GM23338 (cell line): ENCODE data around the gene CHCHD3. TPM values are rescaled to one million over a fixed set of nuclear protein-coding genes. Genes with fewer than 3 reads are reported as not detected.

Source experiments
- ATAC-seq: fragments of 200-7000 bp; cut with Tn5 transposase; 3 replicates; pipeline ENCODE4 v1.9.1; 2020
- DNase-seq: peaks from one replicate; pipeline ENCODE4 v3.0.0-alpha.2; 2015; ENCODE audit warnings: low spot score
- H2AFZ ChIP-seq: fragments of 200-600 bp; sonication (generic); 2 replicates; pipeline ENCODE4 v1.8.0; 2016; ENCODE audit warnings: antibody characterized with exemption, mild to moderate bottlenecking, moderate library complexity
- H3F3A ChIP-seq: fragments of 200-600 bp; sonication (generic); replicated peaks from 2 replicates; pipeline ENCODE4 v1.8.0; 2017; ENCODE audit warnings: antibody characterized with exemption, mixed run types, low read depth
- H3K27ac ChIP-seq: fragments of 200-600 bp; sonication (generic); 2 replicates; pipeline ENCODE4 v1.6.1; 2016; ENCODE audit warnings: low read depth
- H3K27me3 ChIP-seq: fragments of 200-600 bp; sonication (generic); 2 replicates; pipeline ENCODE4 v1.8.0; 2016; ENCODE audit warnings: mild to moderate bottlenecking, mixed run types, moderate library complexity; ENCODE audit not compliant: insufficient read depth
- H3K36me3 ChIP-seq: fragments of 200-600 bp; sonication (generic); 2 replicates; pipeline ENCODE4 v1.8.0; 2016; ENCODE audit warnings: mild to moderate bottlenecking; ENCODE audit not compliant: insufficient read depth
- H3K4me1 ChIP-seq: fragments of 200-600 bp; sonication (generic); 2 replicates; pipeline ENCODE4 v1.8.0; 2016; ENCODE audit warnings: mild to moderate bottlenecking, moderate library complexity; ENCODE audit not compliant: insufficient read depth
- H3K4me2 ChIP-seq: fragments of 200-600 bp; sonication (generic); 2 replicates; pipeline ENCODE4 v1.7.1; 2017; ENCODE audit warnings: mixed run types
- H3K4me3 ChIP-seq: fragments of 200-600 bp; sonication (generic); 2 replicates; pipeline ENCODE4 v1.6.1; 2016; ENCODE audit warnings: mixed run types
- H3K79me2 ChIP-seq: fragments of 200-600 bp; sonication (generic); replicated peaks from 2 replicates; pipeline ENCODE4 v1.8.0; 2017; ENCODE audit warnings: mild to moderate bottlenecking; ENCODE audit not compliant: insufficient read depth
- H3K9me2 ChIP-seq: fragments of 200-600 bp; sonication (generic); 2 replicates; pipeline ENCODE4 v1.8.0; 2017; ENCODE audit not compliant: insufficient read depth
- H4K20me1 ChIP-seq: fragments of 200-600 bp; sonication (generic); replicated peaks from 2 replicates; pipeline ENCODE4 v1.8.0; 2017; ENCODE audit warnings: mild to moderate bottlenecking; ENCODE audit not compliant: insufficient read depth
- H3K27ac Mint-ChIP-seq: 2 replicates; pipeline ENCODE4 v1.8.0; 2020; ENCODE audit warnings: inconsistent platforms, mild to moderate bottlenecking, moderate library complexity, mixed read lengths
- H3K27me3 Mint-ChIP-seq: 3 replicates; pipeline ENCODE4 v1.8.0; 2022; ENCODE audit warnings: low read depth, mild to moderate bottlenecking, moderate library complexity, mixed read lengths, inconsistent platforms; ENCODE audit not compliant: insufficient read depth, poor library complexity
- H3K36me3 Mint-ChIP-seq: 3 replicates; pipeline ENCODE4 v1.8.0; 2021; ENCODE audit warnings: low read depth, mild to moderate bottlenecking, inconsistent platforms, moderate library complexity, mixed read lengths
- H3K4me1 Mint-ChIP-seq: 3 replicates; pipeline ENCODE4 v1.8.0; 2020; ENCODE audit warnings: mild to moderate bottlenecking, inconsistent platforms, mixed read lengths
- H3K4me3 Mint-ChIP-seq: 3 replicates; pipeline ENCODE4 v1.8.0; 2021; ENCODE audit warnings: moderate library complexity, mild to moderate bottlenecking, inconsistent platforms, mixed read lengths
- H3K9me3 Mint-ChIP-seq: 3 replicates; pipeline ENCODE4 v1.8.0; 2020; ENCODE audit warnings: moderate library complexity, mild to moderate bottlenecking, inconsistent platforms, mixed read lengths
- CREB1 ChIP-seq: fragments of 250-450 bp; sonication (Bioruptor Pico); IDR thresholded peaks from 2 replicates; pipeline ENCODE4 v1.5.0; 2020; ENCODE audit warnings: low read depth, mild to moderate bottlenecking, moderate library complexity
- EZH2 ChIP-seq: fragments of 200-600 bp; sonication (generic); IDR thresholded peaks from one replicate; pipeline ENCODE4 v1.8.0; 2017; ENCODE audit warnings: antibody characterized with exemption, mild to moderate bottlenecking, low read depth; ENCODE audit not compliant: unreplicated experiment
- EZH2phosphoT487 ChIP-seq: fragments of 200-600 bp; sonication (generic); IDR thresholded peaks from one replicate; pipeline ENCODE4 v1.8.1; 2018; ENCODE audit warnings: antibody characterized with exemption; ENCODE audit not compliant: unreplicated experiment
- JUNB ChIP-seq: IDR thresholded peaks from one replicate; pipeline ENCODE4 v1.6.1; 2016; ENCODE audit warnings: antibody characterized with exemption; ENCODE audit not compliant: unreplicated experiment
- NANOG ChIP-seq: IDR thresholded peaks from 2 replicates; pipeline ENCODE4 v1.6.1; 2016; ENCODE audit warnings: antibody characterized with exemption, borderline replicate concordance
- STAT1 ChIP-seq: IDR thresholded peaks from one replicate; pipeline ENCODE4 v1.6.1; 2016; ENCODE audit warnings: antibody characterized with exemption; ENCODE audit not compliant: unreplicated experiment
- ZNF114 ChIP-seq: fragments of 250-450 bp; sonication (Bioruptor Pico); IDR thresholded peaks from 2 replicates; pipeline ENCODE4 v1.5.0; 2020; ENCODE audit warnings: mild to moderate bottlenecking, moderate library complexity
- ZNF331 ChIP-seq: fragments of 250-450 bp; sonication (Bioruptor Pico); IDR thresholded peaks from 2 replicates; pipeline ENCODE4 v1.5.0; 2020; ENCODE audit warnings: low read depth, mild to moderate bottlenecking, moderate library complexity
- polyA plus RNA-seq: library from polyadenylated mRNA; unstranded; fragments of >200 nt; fragmentation: Nextera tagmentation; extraction: Ambion mirVana; gene quantifications from 2 replicates; pipeline ENCODE4 v1.2.1, GENCODE V29; 2016
- total RNA-seq: library from RNA; depleted of rRNA; stranded (reverse); fragments of >200 nt; shearing (Covaris generic); gene quantifications from 2 replicates; pipeline ENCODE4 v1.2.3, GENCODE V29; 2014
- TF ChIP-seq, protein P1 (sequence below), 2 experiments: fragments of 200-600 bp in 1 of 2; sonication (generic) in 1 of 2; conservative IDR thresholded peaks; 2 replicates each; pipeline versions ENCODE4 v1.5.1 to v1.6.1; 2016 to 2017; ENCODE audit warnings: antibody characterized with exemption in 2 of 2, low read depth in 2 of 2, mild to moderate bottlenecking in 2 of 2, moderate library complexity in 1 of 2
- TF ChIP-seq, protein P2 (sequence below): IDR thresholded peaks from 2 replicates; pipeline ENCODE4 v1.6.1; 2016; ENCODE audit warnings: antibody characterized with exemption
- TF ChIP-seq, protein P3 (sequence below): IDR thresholded peaks from one replicate; pipeline ENCODE4 v1.6.1; 2018; ENCODE audit warnings: antibody characterized with exemption; ENCODE audit not compliant: unreplicated experiment

CHCHD3 gene
- total and polyA plus RNA-seq, 2 experiments from 2014 or later: 107 to 131 TPM

DNA sequence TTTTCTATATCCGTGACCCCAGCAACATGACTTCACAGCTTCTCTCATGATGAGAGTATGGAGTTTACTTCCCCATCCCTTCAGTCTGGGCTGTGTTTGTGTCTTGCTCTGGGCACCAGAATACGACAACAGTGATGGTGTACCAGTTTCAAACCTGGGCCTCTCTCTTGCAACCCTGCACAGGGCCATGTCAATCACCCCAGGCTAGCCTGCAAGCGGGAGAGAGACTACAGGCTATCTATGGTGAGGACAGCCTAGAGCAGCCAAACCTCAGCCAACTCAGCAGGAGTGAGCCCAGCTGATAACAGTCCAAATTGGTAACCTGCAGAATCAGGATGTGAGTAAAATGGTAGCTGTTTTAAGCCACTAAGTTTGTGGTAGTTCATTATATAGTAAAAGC is 235.8 kb downstream of the CHCHD3 start:
- no peak for TF ChIP-seq EZH2phosphoT487
- no peaks in the 10 kb centered on the region for H3K9me2 ChIP-seq
- H3K4me2 ChIP-seq: no peak overlapping the region
- peaks cover 5% of the 10 kb centered on the region for H4K20me1 ChIP-seq
- H3K4me1 ChIP-seq: no peaks in the 10 kb centered on the region
- H3F3A ChIP-seq: no peaks in the 10 kb centered on the region
- H3K9me3 Mint-ChIP-seq: no peaks in the 10 kb centered on the region
- H3K4me3 ChIP-seq: no peak overlapping the region
- DNase-seq (no peak), ATAC-seq (no peak)
- no peak overlapping the region for H3K4me3 Mint-ChIP-seq
- H3K27me3 ChIP-seq: no peaks in the 10 kb centered on the region
- H3K27ac ChIP-seq: no peak overlapping the region
- H3K36me3 Mint-ChIP-seq: no peaks in the 10 kb centered on the region; the same call in 2 of the 3 replicates
- H3K36me3 ChIP-seq: no peaks in the 10 kb centered on the region
- no peak overlapping the region for H3K27ac Mint-ChIP-seq
- H3K79me2 ChIP-seq: no peaks in the 10 kb centered on the region
- H2AFZ ChIP-seq: no peak overlapping the region
- H3K4me1 Mint-ChIP-seq: peaks cover 14% of the 10 kb centered on the region
- no peaks in the 10 kb centered on the region for H3K27me3 Mint-ChIP-seq

DNA sequence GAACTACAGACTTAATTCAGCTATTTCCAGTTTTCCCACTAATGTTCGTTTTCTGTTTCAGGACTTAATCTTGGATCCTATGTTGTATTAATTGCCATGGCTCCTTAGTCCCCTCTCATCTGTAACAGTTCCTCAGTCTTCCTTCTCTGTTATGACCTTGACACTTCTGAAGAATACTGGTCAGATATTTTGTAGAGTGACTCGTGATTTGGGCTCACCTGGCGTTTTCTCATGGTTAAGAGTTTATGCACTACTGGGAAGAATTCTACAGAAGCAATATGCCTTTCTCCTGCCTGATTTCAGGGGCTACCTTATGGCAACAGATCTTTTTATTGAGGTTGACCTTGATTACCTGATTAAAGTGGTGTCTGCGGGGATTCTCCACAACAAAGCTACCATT is 239.4 kb downstream of the CHCHD3 start:
- Histone ChIP-seq H3F3A (no peaks in the 10 kb centered on the region), H4K20me1 (no peaks in the 10 kb centered on the region; the same call in none of the 2 replicates), H3K9me2 (no peaks in the 10 kb centered on the region), H3K27me3 (no peaks in the 10 kb centered on the region), H3K4me1 (no peaks in the 10 kb centered on the region), H3K4me3 (no peak overlapping the region), H2AFZ (no peak overlapping the region), H3K79me2 (no peaks in the 10 kb centered on the region), H3K36me3 (no peaks in the 10 kb centered on the region), H3K27ac (no peak overlapping the region), H3K4me2 (no peak overlapping the region)
- no peaks in the 10 kb centered on the region for H3K9me3 Mint-ChIP-seq
- H3K27ac Mint-ChIP-seq: no peak overlapping the region
- H3K4me3 Mint-ChIP-seq: no peak overlapping the region
- H3K27me3 Mint-ChIP-seq: peaks cover 2% of the 10 kb centered on the region
- peaks cover 17% of the 10 kb centered on the region for H3K4me1 Mint-ChIP-seq
- DNase-seq (no peak), ATAC-seq (no peak)
- TF ChIP-seq EZH2phosphoT487: no peak
- TF ChIP-seq, protein P1, sequence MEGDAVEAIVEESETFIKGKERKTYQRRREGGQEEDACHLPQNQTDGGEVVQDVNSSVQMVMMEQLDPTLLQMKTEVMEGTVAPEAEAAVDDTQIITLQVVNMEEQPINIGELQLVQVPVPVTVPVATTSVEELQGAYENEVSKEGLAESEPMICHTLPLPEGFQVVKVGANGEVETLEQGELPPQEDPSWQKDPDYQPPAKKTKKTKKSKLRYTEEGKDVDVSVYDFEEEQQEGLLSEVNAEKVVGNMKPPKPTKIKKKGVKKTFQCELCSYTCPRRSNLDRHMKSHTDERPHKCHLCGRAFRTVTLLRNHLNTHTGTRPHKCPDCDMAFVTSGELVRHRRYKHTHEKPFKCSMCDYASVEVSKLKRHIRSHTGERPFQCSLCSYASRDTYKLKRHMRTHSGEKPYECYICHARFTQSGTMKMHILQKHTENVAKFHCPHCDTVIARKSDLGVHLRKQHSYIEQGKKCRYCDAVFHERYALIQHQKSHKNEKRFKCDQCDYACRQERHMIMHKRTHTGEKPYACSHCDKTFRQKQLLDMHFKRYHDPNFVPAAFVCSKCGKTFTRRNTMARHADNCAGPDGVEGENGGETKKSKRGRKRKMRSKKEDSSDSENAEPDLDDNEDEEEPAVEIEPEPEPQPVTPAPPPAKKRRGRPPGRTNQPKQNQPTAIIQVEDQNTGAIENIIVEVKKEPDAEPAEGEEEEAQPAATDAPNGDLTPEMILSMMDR (conservative IDR thresholded peaks at IDR 0.05; ENCODE audit: low read depth in 2 of 2): no peak
- no peaks in the 10 kb centered on the region for H3K36me3 Mint-ChIP-seq

DNA sequence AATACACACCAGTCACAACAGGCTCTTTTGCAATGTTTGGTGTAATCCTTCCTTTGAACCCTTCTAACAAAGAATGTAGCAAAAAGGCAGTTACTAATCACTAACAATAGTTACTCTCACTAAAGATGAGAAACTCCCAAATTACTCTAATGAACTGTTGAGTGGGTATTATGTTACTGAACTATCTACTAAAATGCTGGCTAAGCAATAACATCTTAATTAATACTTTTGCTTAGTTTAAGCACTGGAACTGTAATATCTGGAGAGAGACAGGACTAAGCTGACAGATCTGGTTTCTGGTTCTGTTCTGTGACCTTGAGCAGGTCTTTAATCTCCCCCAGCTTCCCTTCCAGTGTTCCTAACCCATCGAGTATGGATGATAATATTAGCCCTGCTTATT is 241.7 kb downstream of the CHCHD3 start:
- Histone ChIP-seq H3K27ac (no peak overlapping the region), H3K27me3 (no peaks in the 10 kb centered on the region), H2AFZ (no peak overlapping the region), H3K4me2 (no peak overlapping the region), H3K9me2 (no peaks in the 10 kb centered on the region), H3K4me3 (no peak overlapping the region), H3K36me3 (no peaks in the 10 kb centered on the region), H3K4me1 (no peaks in the 10 kb centered on the region), H4K20me1 (no peaks in the 10 kb centered on the region; the same call in none of the 2 replicates), H3F3A (no peaks in the 10 kb centered on the region), H3K79me2 (no peaks in the 10 kb centered on the region)
- H3K4me1 Mint-ChIP-seq: peaks cover 17% of the 10 kb centered on the region
- DNase-seq (no peak), ATAC-seq (no peak)
- TF ChIP-seq, protein P2, sequence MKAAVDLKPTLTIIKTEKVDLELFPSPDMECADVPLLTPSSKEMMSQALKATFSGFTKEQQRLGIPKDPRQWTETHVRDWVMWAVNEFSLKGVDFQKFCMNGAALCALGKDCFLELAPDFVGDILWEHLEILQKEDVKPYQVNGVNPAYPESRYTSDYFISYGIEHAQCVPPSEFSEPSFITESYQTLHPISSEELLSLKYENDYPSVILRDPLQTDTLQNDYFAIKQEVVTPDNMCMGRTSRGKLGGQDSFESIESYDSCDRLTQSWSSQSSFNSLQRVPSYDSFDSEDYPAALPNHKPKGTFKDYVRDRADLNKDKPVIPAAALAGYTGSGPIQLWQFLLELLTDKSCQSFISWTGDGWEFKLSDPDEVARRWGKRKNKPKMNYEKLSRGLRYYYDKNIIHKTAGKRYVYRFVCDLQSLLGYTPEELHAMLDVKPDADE: no peak
- TF ChIP-seq, protein P3, sequence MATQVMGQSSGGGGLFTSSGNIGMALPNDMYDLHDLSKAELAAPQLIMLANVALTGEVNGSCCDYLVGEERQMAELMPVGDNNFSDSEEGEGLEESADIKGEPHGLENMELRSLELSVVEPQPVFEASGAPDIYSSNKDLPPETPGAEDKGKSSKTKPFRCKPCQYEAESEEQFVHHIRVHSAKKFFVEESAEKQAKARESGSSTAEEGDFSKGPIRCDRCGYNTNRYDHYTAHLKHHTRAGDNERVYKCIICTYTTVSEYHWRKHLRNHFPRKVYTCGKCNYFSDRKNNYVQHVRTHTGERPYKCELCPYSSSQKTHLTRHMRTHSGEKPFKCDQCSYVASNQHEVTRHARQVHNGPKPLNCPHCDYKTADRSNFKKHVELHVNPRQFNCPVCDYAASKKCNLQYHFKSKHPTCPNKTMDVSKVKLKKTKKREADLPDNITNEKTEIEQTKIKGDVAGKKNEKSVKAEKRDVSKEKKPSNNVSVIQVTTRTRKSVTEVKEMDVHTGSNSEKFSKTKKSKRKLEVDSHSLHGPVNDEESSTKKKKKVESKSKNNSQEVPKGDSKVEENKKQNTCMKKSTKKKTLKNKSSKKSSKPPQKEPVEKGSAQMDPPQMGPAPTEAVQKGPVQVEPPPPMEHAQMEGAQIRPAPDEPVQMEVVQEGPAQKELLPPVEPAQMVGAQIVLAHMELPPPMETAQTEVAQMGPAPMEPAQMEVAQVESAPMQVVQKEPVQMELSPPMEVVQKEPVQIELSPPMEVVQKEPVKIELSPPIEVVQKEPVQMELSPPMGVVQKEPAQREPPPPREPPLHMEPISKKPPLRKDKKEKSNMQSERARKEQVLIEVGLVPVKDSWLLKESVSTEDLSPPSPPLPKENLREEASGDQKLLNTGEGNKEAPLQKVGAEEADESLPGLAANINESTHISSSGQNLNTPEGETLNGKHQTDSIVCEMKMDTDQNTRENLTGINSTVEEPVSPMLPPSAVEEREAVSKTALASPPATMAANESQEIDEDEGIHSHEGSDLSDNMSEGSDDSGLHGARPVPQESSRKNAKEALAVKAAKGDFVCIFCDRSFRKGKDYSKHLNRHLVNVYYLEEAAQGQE: no peak
- TF ChIP-seq JUNB (no peak), CREB1 (CRISPR knock-in tag) (no peak), STAT1 (no peak), ZNF114 (CRISPR knock-in tag) (no peak), NANOG (no peak), EZH2phosphoT487 (no peak), EZH2 (no peak), ZNF331 (CRISPR knock-in tag) (no peak)
- TF ChIP-seq, protein P1 (conservative IDR thresholded peaks at IDR 0.05; ENCODE audit: low read depth in 2 of 2): no peak
- H3K27ac Mint-ChIP-seq: no peak overlapping the region
- peaks cover 16% of the 10 kb centered on the region for H3K36me3 Mint-ChIP-seq
- peaks cover 2% of the 10 kb centered on the region for H3K27me3 Mint-ChIP-seq
- H3K4me3 Mint-ChIP-seq: no peak overlapping the region
- H3K9me3 Mint-ChIP-seq: no peaks in the 10 kb centered on the region
